Measurements from ENCODE around the gene RGCC.

RGCC gene

DNA sequence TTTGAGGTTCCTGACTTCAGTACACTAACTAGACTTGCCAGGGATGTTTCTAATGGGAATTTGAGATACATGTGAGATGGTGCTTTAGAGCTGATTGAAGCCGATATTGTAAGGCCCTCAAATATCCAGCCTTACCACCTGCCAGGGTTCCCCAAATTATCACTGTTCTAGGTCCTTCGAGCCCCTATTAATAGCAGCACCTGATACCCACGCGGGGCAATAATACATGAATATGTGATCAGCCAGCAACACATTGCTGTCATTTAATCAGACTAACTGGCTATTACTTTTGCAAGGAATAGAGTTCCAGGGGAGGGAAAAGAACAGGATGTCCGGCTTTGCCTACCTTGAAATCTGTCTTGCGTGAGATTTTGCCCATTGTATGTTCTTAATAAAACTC lies 5.1 kb downstream of the RGCC start:
- H3K4me1 ChIP-seq (ENCODE audit: insufficient read depth, low read length) = no peaks in the 10 kb centered on the region
- no peaks in the 10 kb centered on the region for H3K36me3 ChIP-seq (ENCODE audit: insufficient read depth, low read length)
- no peak overlapping the region for H3K27ac ChIP-seq (ENCODE audit: low read depth, low read length)
- peaks cover 33% of the 10 kb centered on the region for H3K27me3 ChIP-seq (ENCODE audit: insufficient read depth, low read length)
- no peak overlapping the region for H3K9ac ChIP-seq (ENCODE audit: low read depth, low read length)
- H3K4me3 ChIP-seq (ENCODE audit: low read length) = no peak overlapping the region
- H3K9me3 ChIP-seq (ENCODE audit: insufficient read depth, low read depth, low read length) = no peaks in the 10 kb centered on the region
- WGBS = 95% methylated on average over 6 of the region's 6 CpGs

DNA sequence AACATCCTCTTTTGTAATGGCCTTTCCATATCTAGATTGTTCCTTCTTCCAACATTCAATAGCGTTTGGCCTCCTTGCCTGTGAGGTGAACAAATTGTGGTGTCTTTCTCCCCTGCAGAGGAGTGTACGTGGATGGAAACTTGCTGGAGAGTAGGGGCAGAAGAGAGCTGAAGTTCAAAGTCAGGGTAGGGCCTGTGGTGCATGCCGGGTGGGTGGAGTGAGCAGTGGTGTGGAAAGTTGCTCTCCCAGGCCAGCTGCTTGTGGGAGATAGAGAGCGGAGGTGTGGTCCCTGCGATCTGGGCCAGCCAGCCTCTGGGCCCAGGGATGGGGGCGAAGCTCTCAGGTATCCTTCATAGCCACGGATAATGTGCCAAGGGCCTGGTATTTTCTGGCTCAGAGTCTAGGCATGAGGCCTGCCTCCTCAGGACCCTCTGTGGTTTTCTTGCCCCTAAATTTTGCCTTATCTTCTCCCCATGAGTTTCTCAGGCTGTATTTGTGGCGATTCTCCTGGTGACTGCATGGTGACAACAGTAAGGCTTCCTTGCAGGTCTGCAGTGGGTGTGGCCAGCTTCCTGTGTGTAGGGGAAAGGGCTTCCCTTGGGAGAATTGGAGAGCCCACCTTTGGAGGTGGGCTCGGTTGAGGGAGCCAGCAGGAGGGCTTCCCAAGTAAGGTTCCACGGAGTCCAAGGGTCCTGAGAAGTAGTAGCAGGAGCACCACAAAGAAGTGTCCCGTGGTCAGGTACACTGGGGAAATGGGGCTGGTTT lies 6.7 kb downstream of the RGCC start:
- peaks cover 17% of the 10 kb centered on the region for H3K27me3 ChIP-seq (ENCODE audit: insufficient read depth, low read length)
- H3K9ac ChIP-seq (ENCODE audit: low read depth, low read length) = no peak overlapping the region
- H3K4me1 ChIP-seq (ENCODE audit: insufficient read depth, low read length) = no peaks in the 10 kb centered on the region
- H3K9me3 ChIP-seq (ENCODE audit: insufficient read depth, low read depth, low read length) = no peaks in the 10 kb centered on the region
- H3K4me3 ChIP-seq (ENCODE audit: low read length) = no peak overlapping the region
- H3K27ac ChIP-seq (ENCODE audit: low read depth, low read length) = no peak overlapping the region
- WGBS = 91% methylated on average over 11 of the region's 11 CpGs
- no peaks in the 10 kb centered on the region for H3K36me3 ChIP-seq (ENCODE audit: insufficient read depth, low read length)

DNA sequence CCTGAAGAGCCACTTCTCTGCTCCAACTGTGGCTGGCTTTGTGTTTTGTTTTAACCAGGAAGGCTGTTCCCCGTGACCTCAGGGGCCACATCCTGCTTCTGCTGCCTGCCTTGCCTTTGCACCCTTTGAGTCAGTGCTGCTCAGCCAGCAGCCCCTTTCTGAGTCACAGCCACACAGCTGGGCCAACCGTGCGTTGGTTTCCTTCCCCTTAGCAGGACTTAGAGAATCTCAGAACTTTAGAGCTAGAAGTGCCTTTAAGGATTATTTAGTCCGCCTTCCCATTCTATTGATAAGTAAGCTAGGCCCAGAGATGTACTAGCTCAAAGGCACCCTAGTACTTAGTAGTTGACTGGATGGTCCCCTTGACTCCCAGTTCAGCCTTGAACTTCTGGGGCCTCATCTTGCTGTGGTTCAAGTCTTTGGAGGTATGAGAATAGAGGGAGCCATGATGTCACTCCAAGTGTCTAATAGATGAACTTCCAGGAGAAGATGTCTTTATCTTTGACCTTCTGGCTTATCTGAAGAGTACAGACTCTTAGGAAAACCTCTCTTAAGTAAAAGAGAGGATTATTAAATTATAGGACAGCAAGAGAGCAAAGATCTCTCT lies 8.0 kb downstream of the RGCC start:
- no peaks in the 10 kb centered on the region for H3K4me1 ChIP-seq (ENCODE audit: insufficient read depth, low read length)
- 84% methylated on average over 4 of the region's 4 CpGs for WGBS
- H3K27ac ChIP-seq (ENCODE audit: low read depth, low read length) = no peak overlapping the region
- H3K4me3 ChIP-seq (ENCODE audit: low read length) = no peak overlapping the region
- H3K9me3 ChIP-seq (ENCODE audit: insufficient read depth, low read depth, low read length) = no peaks in the 10 kb centered on the region
- no peaks in the 10 kb centered on the region for H3K36me3 ChIP-seq (ENCODE audit: insufficient read depth, low read length)
- no peak overlapping the region for H3K9ac ChIP-seq (ENCODE audit: low read depth, low read length)
- peaks cover 4% of the 10 kb centered on the region for H3K27me3 ChIP-seq (ENCODE audit: insufficient read depth, low read length)

DNA sequence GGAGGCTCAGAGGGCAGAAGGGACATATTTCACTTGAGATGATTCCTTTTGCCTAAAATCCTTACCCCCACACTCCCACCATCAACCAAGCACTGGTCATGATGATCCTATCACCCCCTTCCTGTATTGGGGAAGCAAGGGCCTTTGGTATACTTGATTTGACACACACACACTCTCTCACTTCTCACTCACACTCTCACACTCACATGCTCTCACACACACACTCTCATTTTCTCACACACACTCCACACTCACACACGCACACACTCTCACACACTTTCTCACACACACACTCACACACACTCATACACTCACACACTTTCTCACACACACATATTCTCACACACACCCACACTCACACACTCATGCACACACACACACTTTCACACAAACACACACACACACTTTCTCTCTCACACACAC lies 8.6 kb downstream of the RGCC start:
- Histone ChIP-seq H3K4me3 (ENCODE audit: low read length) (no peak overlapping the region), H3K4me1 (ENCODE audit: insufficient read depth, low read length) (no peaks in the 10 kb centered on the region), H3K27ac (ENCODE audit: low read depth, low read length) (no peak overlapping the region), H3K9ac (ENCODE audit: low read depth, low read length) (no peak overlapping the region), H3K27me3 (ENCODE audit: insufficient read depth, low read length) (peaks cover 3% of the 10 kb centered on the region), H3K36me3 (ENCODE audit: insufficient read depth, low read length) (no peaks in the 10 kb centered on the region), H3K9me3 (ENCODE audit: insufficient read depth, low read depth, low read length) (no peaks in the 10 kb centered on the region)
- 88% methylated on average over 1 of the region's 1 CpG for WGBS

DNA sequence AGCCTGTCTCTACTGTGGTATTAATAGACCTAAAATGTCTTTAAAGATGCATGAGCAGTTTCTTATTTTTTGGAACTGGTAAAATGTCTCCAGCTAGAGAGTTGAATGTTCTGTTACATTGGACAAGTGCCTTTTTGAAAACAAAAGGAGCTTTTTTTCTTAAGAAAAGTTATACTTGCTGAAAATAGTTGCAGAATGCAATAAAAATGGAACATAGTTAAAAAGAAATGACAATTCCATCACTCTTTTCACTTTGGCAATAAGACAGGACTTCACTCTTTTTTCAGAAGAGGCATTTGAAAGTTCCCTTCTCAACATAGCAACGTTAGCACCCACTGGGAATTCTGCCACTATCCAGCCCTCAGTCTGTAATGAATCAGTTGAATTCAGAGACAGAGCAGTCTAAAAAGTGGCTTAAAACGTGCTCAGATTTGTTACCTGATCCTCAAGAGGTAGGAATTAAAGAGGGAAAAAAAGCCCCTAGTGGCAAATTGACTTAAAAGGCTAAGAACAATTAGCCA lies 10.1 kb downstream of the RGCC start:
- H3K9me3 ChIP-seq (ENCODE audit: insufficient read depth, low read depth, low read length) = no peaks in the 10 kb centered on the region
- no peaks in the 10 kb centered on the region for H3K36me3 ChIP-seq (ENCODE audit: insufficient read depth, low read length)
- no peak overlapping the region for H3K27ac ChIP-seq (ENCODE audit: low read depth, low read length)
- no peak overlapping the region for H3K9ac ChIP-seq (ENCODE audit: low read depth, low read length)
- 59% methylated on average over 2 of the region's 2 CpGs for WGBS
- H3K4me1 ChIP-seq (ENCODE audit: insufficient read depth, low read length) = no peaks in the 10 kb centered on the region
- H3K4me3 ChIP-seq (ENCODE audit: low read length) = no peak overlapping the region
- H3K27me3 ChIP-seq (ENCODE audit: insufficient read depth, low read length) = peaks cover under 1% of the 10 kb centered on the region; the same call in 1 of the 2 replicates

DNA sequence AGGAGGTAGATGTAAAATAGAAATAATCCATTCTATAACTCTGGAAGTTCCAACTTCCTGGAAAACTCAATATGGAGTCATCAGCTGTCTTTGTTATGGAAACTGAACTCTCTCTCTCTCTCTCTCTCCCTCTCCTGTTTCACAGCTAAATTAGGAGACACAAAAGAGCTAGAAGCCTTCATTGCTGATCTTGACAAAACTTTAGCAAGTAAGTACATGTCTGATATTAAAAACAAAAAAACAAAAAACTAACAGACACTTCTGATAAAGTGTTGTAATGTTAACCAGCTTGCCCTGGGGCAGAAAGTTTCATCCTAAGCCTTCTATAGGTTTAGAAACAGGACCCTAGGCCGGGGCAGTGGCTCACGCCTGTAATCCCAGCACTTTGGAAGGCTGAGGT lies 11.3 kb downstream of the RGCC start:
- WGBS = 88% methylated on average over 2 of the region's 2 CpGs
- Histone ChIP-seq H3K36me3 (ENCODE audit: insufficient read depth, low read length) (no peaks in the 10 kb centered on the region), H3K27ac (ENCODE audit: low read depth, low read length) (no peak overlapping the region), H3K4me1 (ENCODE audit: insufficient read depth, low read length) (no peaks in the 10 kb centered on the region), H3K27me3 (ENCODE audit: insufficient read depth, low read length) (no peaks in the 10 kb centered on the region), H3K4me3 (ENCODE audit: low read length) (no peak overlapping the region), H3K9me3 (ENCODE audit: insufficient read depth, low read depth, low read length) (no peaks in the 10 kb centered on the region), H3K9ac (ENCODE audit: low read depth, low read length) (no peak overlapping the region)

DNA sequence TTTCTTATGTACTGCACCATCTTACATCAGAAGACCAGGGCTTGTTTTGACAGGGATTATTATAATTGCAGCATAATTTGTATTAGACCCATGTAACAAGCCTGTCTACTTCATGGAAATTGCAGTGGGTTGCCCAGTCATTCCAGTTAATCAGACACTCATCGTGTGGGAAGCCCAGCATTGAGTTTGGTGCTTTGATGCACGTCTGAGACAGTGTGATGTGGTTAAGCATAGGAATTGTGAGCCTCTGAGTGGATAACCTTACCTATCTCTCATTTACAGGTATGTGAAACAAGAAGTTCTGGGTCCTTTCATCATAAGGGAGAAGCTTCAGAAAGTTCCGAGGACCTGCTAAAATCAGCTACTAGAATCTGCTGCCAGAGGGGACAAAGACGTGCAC lies 12.8 kb downstream of the RGCC start:
- Histone ChIP-seq H3K4me3 (ENCODE audit: low read length) (no peak overlapping the region), H3K36me3 (ENCODE audit: insufficient read depth, low read length) (no peaks in the 10 kb centered on the region), H3K9ac (ENCODE audit: low read depth, low read length) (no peak overlapping the region), H3K27me3 (ENCODE audit: insufficient read depth, low read length) (no peaks in the 10 kb centered on the region), H3K9me3 (ENCODE audit: insufficient read depth, low read depth, low read length) (no peaks in the 10 kb centered on the region), H3K4me1 (ENCODE audit: insufficient read depth, low read length) (no peaks in the 10 kb centered on the region), H3K27ac (ENCODE audit: low read depth, low read length) (no peak overlapping the region)
- 93% methylated on average over 3 of the region's 4 CpGs for WGBS

DNA sequence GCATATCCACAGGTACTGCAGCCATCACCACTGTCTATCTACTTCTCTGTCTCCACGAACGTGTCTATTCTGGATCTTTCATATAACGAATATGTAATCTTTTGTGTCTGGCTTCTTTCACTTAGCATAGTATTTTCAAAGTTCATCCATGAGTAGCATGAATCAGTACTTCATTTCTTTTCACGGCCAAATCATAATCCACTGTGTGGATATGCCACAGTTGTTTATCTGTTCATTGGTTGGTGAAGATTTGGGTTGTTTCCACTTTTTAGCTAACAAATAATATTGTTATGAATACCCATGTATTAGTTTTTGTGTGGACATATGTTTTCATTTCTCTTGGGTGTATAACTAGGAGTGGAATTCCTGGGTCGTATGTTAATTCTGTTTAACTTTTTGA lies 14.4 kb downstream of the RGCC start:
- WGBS = 96% methylated on average over 4 of the region's 5 CpGs
- Histone ChIP-seq H3K36me3 (ENCODE audit: insufficient read depth, low read length) (no peaks in the 10 kb centered on the region), H3K4me3 (ENCODE audit: low read length) (no peak overlapping the region), H3K27ac (ENCODE audit: low read depth, low read length) (no peak overlapping the region), H3K27me3 (ENCODE audit: insufficient read depth, low read length) (no peaks in the 10 kb centered on the region), H3K4me1 (ENCODE audit: insufficient read depth, low read length) (no peaks in the 10 kb centered on the region), H3K9ac (ENCODE audit: low read depth, low read length) (no peak overlapping the region), H3K9me3 (ENCODE audit: insufficient read depth, low read depth, low read length) (no peaks in the 10 kb centered on the region)

DNA sequence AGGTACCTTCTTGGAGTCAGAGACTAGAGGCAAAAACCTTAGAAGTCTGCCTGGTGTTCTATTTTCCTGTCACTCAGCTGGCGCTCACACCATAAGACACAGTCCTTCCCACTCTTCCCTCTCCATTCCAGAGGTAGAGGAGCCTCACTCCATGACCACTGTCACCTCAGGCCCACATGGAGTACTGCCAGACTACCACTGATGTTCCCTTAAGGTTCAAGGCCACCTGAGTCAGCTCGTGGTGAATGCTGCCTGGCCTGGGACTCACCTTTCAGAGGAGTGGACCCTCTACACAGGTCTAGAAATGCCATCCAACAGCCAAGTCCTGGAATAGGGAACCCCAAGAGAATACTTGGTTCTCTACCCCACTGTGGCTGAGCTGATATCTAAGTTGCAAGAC lies 29.9 kb downstream of the RGCC start:
- no peak overlapping the region for H3K9ac ChIP-seq (ENCODE audit: low read depth, low read length)
- 91% methylated on average over 2 of the region's 2 CpGs for WGBS
- H3K9me3 ChIP-seq (ENCODE audit: insufficient read depth, low read depth, low read length) = no peaks in the 10 kb centered on the region
- no peaks in the 10 kb centered on the region for H3K4me1 ChIP-seq (ENCODE audit: insufficient read depth, low read length)
- H3K27me3 ChIP-seq (ENCODE audit: insufficient read depth, low read length) = no peaks in the 10 kb centered on the region
- H3K4me3 ChIP-seq (ENCODE audit: low read length) = no peak overlapping the region
- no peaks in the 10 kb centered on the region for H3K36me3 ChIP-seq (ENCODE audit: insufficient read depth, low read length)
- no peak overlapping the region for H3K27ac ChIP-seq (ENCODE audit: low read depth, low read length)

DNA sequence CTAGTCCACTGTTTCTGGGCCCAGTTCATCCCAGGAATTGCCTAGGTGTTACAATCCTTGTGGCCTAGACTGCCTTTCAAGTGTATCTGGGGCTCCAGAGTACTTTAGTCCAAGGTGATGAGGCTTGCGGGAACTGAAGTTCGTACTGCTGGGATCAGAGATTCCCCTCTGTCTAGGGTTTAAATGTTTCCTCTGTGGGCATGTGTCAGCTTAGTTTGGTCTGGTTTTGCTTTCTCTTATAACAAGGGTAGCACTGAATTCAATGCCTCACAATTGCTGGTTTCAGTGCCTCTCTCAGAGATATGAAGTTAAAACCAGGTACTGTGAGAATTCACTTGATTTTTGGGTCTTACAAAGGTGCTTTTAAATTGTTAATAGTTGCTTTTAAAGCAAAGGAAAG lies 30.8 kb downstream of the RGCC start:
- no peak overlapping the region for H3K27ac ChIP-seq (ENCODE audit: low read depth, low read length)
- no peaks in the 10 kb centered on the region for H3K9me3 ChIP-seq (ENCODE audit: insufficient read depth, low read depth, low read length)
- no peak overlapping the region for H3K9ac ChIP-seq (ENCODE audit: low read depth, low read length)
- no peak overlapping the region for H3K4me3 ChIP-seq (ENCODE audit: low read length)
- H3K27me3 ChIP-seq (ENCODE audit: insufficient read depth, low read length) = no peaks in the 10 kb centered on the region
- no peaks in the 10 kb centered on the region for H3K36me3 ChIP-seq (ENCODE audit: insufficient read depth, low read length)
- WGBS = 90% methylated on average over 2 of the region's 2 CpGs
- H3K4me1 ChIP-seq (ENCODE audit: insufficient read depth, low read length) = no peaks in the 10 kb centered on the region

DNA sequence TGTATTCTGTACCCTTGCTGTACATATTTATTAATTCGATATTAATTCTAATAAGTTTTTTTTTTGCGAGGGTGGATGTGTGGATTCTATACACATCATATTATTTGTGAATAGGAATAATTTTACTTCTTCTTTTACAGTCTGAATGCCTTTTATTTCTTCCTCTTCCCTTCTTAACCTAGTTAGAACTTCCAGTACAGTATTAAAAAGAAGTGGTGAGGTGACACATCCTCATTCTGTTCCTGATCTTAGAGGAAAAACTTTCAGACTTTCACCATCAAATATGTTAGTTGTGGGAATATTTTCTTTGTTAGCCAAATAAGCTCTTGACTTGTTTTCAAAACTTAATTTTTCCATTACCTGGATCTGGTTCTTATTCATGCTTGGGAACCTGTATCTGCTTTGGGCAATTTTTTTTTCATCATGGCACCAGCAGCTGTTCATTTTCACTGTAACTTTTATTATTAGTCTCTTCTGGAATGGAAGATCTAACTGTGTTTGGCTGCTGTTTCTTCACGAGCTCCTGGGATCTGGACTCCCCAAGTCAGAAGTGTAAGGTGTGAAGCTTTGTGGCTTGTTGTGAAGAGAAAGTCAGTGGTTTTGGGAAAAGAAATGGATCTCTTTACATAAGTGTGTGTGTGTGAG lies 33.1 kb downstream of the RGCC start:
- Histone ChIP-seq H3K27me3 (ENCODE audit: insufficient read depth, low read length) (no peaks in the 10 kb centered on the region), H3K9me3 (ENCODE audit: insufficient read depth, low read depth, low read length) (no peaks in the 10 kb centered on the region), H3K4me3 (ENCODE audit: low read length) (no peak overlapping the region), H3K27ac (ENCODE audit: low read depth, low read length) (no peak overlapping the region), H3K4me1 (ENCODE audit: insufficient read depth, low read length) (no peaks in the 10 kb centered on the region), H3K9ac (ENCODE audit: low read depth, low read length) (no peak overlapping the region), H3K36me3 (ENCODE audit: insufficient read depth, low read length) (no peaks in the 10 kb centered on the region)
- 83% methylated on average over 1 of the region's 3 CpGs for WGBS
